Fibroblast of skin of abdomen (primary cell): ENCODE measurements around the gene DENND1A.

Experiments
- DNase-seq: peaks from one replicate; pipeline ENCODE4 v3.0.0-alpha.2; 2013

The DENND1A gene

GRCh38 chr9:123680352-123680751 is 249.6 kb downstream of the DENND1A start:
- DNase-seq, result no peak

GRCh38 chr9:123679330-123679987 is 250.5 kb downstream of the DENND1A start:
- DNase-seq, result no peak

GRCh38 chr9:123678878-123679329 is 251.0 kb downstream of the DENND1A start:
- DNase-seq, result no peak

GRCh38 chr9:123678038-123678877 is 251.7 kb downstream of the DENND1A start:
- DNase-seq, result no peak

- DNase-seq, result no peak
These were observed 253.1 kb downstream of the DENND1A start for GRCh38 chr9:123676869-123677268.

GRCh38 chr9:123669346-123669745 is 260.6 kb downstream of the DENND1A start:
- DNase-seq, result no peak

GRCh38 chr9:123663529-123663928 is 266.4 kb downstream of the DENND1A start:
- DNase-seq, result no peak

GRCh38 chr9:123662057-123662776 is 267.7 kb downstream of the DENND1A start:
- DNase-seq, result no peak

- DNase-seq, result no peak
These were observed 269.0 kb downstream of the DENND1A start for GRCh38 chr9:123660691-123661466.

GRCh38 chr9:123659358-123659757 is 270.6 kb downstream of the DENND1A start:
- no peak for DNase-seq

GRCh38 chr9:123658792-123659191 is 271.1 kb downstream of the DENND1A start:
- no peak for DNase-seq

- DNase-seq, result no peak
These were observed 272.0 kb downstream of the DENND1A start for GRCh38 chr9:123657941-123658340.

GRCh38 chr9:123657099-123657498 is 272.8 kb downstream of the DENND1A start:
- DNase-seq, result no peak

- no peak for DNase-seq
These were observed 273.4 kb downstream of the DENND1A start for GRCh38 chr9:123656565-123656964.

- DNase-seq, result no peak
These were observed 274.1 kb downstream of the DENND1A start for GRCh38 chr9:123655681-123656423.

GRCh38 chr9:123654994-123655637 is 274.8 kb downstream of the DENND1A start:
- DNase-seq, result no peak

GRCh38 chr9:123654218-123654993 is 275.5 kb downstream of the DENND1A start:
- no peak for DNase-seq

- no peak for DNase-seq
These were observed 277.5 kb downstream of the DENND1A start for GRCh38 chr9:123652416-123652815.

- no peak for DNase-seq
These were observed 278.1 kb downstream of the DENND1A start for GRCh38 chr9:123651871-123652270.

- DNase-seq, result no peak
These were observed 278.7 kb downstream of the DENND1A start for GRCh38 chr9:123651273-123651672.
